ENCODE data around the gene SKAP2. TPM values are rescaled to one million over a fixed set of nuclear protein-coding genes. Genes with fewer than 3 reads are reported as not detected.

The SKAP2 gene
- total and polyA plus RNA-seq, 2 donors (not counting 3 experiments of a cell fraction or from before 2014, with no cell fraction given): 4.0 to 27.6 TPM

DNA sequence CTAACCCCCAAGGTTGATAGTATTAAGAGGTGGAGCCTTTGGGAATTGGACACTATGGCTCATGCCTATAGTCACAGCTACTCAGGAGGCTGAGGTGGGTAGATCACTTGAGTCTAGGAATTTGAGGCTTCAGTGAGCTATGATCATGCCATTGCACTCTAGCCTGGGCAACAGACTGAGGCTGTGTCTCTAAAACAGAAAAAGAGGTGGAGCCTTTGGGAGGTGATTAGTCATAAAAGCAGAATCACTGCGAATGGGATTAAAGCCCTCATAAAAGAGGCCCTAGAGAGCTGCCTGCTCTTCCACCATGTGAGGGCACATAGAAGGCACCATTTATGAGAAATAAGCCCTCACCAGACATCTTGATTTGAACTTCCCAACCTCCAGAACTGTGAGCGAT is 81.9 kb downstream of the SKAP2 start:
- H3K4me1 ChIP-seq (ENCODE audit: control insufficient read depth, extremely low read depth, insufficient read depth, low read length): no peaks in the 10 kb centered on the region
- no peaks in the 10 kb centered on the region for H3K36me3 ChIP-seq (ENCODE audit: control insufficient read depth in 2 of 2, extremely low read depth in 1 of 2, insufficient read depth in 2 of 2, low read length in 2 of 2)
- no peaks in the 10 kb centered on the region for H3K27me3 ChIP-seq (ENCODE audit: control insufficient read depth in 2 of 2, insufficient read depth in 2 of 2, low read length in 2 of 2)
- no peak for FAIRE-seq
- H3K4me2 ChIP-seq (ENCODE audit: insufficient read depth, low read length): no peak overlapping the region
- H3K9me1 ChIP-seq (replicated peaks; ENCODE audit: control insufficient read depth, extremely low read depth, insufficient read depth, low read length): no peaks in the 10 kb centered on the region
- no peaks in the 10 kb centered on the region for H3K9me3 ChIP-seq (replicated peaks; ENCODE audit: control insufficient read depth, insufficient read depth, low read length)
- no peak overlapping the region for H3K9ac ChIP-seq (replicated peaks; ENCODE audit: extremely low read depth, insufficient read depth, low read length)
- BruUV-seq (replicated peaks): no TSS peak
- intact Hi-C loops (cut with micrococcal nuclease): no loop called here
- ChIA-PET CTCF (no interaction called here), POLR2A (no interaction called here)
- DNase-seq (ENCODE audit: low read depth, low spot score): no peak
- no peak overlapping the region for H3K4me3 ChIP-seq (replicated peaks in 1 of 3; ENCODE audit: insufficient read depth in 1 of 3, low read depth in 1 of 3, low read length in 3 of 3)
- H4K20me1 ChIP-seq (replicated peaks; ENCODE audit: control insufficient read depth, extremely low read depth, insufficient read depth, low read length): no peaks in the 10 kb centered on the region
- H2AFZ ChIP-seq (ENCODE audit: low read depth, low read length): no peak overlapping the region
- dilution Hi-C loops (cut with MboI; ENCODE audit: extremely low pct_ligation_motif_present, low sequenced_read_pairs): no loop called here
- no peak overlapping the region for H3K27ac ChIP-seq (ENCODE audit: insufficient read depth, low read depth, low read length)
- no peaks in the 10 kb centered on the region for H3K79me2 ChIP-seq (ENCODE audit: control insufficient read depth, insufficient read depth, low read length)
- TF ChIP-seq EZH2 (IDR thresholded peaks at IDR 0.05; ENCODE audit: borderline replicate concordance, low read depth, low read length, severe bottlenecking) (no peak), POLR2A (IDR thresholded peaks at IDR 0.05; ENCODE audit: low read depth, low read length) (no peak), CTCF (IDR thresholded peaks at IDR 0.05; ENCODE audit: extremely low read depth in 1 of 2, insufficient read depth in 1 of 2, low read depth in 1 of 2, low read length in 2 of 2) (no peak), POLR2AphosphoS5 (IDR thresholded peaks at IDR 0.05; ENCODE audit: insufficient read depth, low read depth, low read length) (no peak), GATA2 (IDR thresholded peaks at IDR 0.05; ENCODE audit: insufficient read depth, insufficient read length, low read depth, low read length) (no peak), MYC (IDR thresholded peaks at IDR 0.05; ENCODE audit: low read depth, low read length) (no peak), JUN (IDR thresholded peaks at IDR 0.05; ENCODE audit: borderline replicate concordance, insufficient read depth, insufficient read length, low read depth) (no peak), FOS (IDR thresholded peaks at IDR 0.05; ENCODE audit: borderline replicate concordance, insufficient read depth, low read length) (no peak)
- TF ChIP-seq, protein P1, sequence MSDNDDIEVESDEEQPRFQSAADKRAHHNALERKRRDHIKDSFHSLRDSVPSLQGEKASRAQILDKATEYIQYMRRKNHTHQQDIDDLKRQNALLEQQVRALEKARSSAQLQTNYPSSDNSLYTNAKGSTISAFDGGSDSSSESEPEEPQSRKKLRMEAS (IDR thresholded peaks at IDR 0.05; ENCODE audit: insufficient read depth, insufficient read length): no peak
